SKM-1 (cell line): Measurements from ENCODE around the gene TMEM11.
"Not testable (repeated sequence)": the region's sequence is repeated elsewhere in the genome, so short reads cannot be mapped to it uniquely, and the experiment has no call there.

Source experiments
- DNase-seq: peaks from one replicate; lab custom pipeline; 2025; ENCODE audit not compliant: unreplicated experiment; lab: John Stamatoyannopoulos, UW

Gene TMEM11

DNA sequence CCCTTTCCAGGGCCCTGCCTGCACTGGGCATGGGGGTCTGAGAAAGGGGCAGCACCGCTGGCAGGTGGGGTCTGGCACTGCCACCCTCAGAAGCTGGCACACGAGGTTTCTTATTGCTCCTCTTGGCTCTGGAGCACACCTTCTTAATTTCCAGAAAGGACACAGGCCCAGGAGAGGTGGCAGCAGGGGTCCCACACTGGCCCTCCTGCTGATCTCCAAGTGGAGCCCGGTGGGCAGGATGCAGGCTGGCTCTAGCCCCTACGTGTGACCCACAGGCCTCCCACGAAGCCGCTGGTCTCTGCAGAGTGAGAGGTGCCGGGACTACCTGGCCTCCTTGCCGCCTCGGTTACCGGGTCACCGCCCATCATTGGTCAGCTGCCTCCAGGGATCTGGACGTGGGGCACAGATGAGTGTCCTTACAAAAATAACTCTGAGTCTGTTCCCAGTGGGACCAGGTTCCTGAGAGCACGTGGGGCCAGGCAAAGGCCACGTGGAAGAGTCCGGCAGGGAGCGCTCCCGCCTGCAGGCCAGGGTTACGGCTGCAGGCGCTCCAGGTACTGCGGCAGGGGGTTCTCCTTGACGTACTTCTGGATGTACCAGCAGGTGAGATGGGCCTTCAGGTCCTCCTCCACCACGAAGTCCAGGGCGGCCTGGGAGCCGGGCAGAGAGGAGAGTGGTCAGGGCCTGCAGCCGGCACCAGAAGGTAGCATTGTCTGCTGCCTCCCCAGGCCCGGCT, 29.0 kb upstream of the TMEM11 start:
- no peak for DNase-seq

DNA sequence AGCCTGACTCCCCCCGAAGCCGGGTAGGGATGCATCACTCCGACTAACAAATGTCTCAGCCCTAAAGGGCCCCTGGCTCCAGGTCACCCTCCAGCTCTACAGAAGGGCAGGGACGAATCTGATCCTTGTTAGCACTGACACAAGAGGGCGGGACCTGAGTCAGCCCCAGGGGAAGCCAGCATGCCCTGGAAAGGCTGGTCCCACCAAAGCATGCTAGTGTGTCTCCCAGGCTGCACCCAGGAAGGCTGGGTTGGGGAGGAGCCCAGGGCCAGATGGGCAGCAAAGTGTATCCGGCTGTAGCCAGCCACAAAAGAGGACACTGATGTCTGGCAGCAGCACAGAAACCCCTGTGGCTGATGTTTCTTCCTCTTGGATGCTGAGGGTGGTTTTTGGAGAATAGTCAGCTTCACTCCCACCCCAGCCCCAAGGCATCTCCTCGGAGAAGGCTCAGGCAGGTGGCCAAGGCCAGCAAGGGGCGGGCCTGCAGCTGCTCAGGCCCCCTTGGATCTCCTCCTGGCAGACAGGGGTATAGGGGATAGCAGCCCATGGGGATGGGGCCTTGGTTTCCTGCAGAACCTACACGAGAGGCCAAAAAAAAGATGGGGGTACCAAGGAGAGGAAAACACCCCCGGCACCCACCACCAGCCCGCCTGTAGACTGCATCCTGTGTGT, 28.2 kb upstream of the TMEM11 start:
- DNase-seq, result no peak

GRCh38 chr17:21241564-21241963, 27.6 kb upstream of the TMEM11 start:
- DNase-seq, result no peak

DNA sequence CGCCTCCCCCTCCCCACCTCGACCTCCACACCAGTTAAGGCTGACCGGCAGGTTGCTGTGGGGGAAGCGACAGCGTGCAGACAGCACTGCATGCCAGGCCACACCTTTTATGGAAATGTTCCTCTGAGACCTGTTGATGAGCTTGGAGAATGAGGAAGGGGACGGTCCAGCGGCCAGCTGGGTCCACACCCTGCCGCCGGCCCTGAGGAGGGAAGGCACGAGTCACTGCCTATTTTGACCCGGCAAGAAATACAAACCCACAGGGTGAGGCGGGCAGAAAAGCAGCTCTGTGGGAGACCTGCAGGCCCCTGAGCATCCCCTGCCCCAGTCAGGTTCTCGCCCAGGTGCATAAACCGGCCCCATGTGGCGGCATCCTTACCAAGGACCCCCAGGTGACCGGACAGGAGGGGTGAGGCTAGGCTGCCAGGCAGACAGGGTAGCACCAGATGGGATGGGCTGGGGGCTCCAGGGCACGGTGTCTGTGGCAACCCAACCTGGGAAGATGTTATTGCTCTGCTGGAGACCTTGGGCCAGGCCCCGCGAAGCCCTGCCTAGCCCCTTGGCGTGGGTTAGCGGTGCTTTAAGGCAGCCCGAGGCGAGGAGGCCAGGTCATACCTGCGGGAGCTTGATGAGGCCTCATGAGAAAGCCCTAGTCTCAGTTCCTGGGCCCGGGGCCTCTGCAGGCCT, 26.6 kb upstream of the TMEM11 start:
- no peak for DNase-seq

DNA sequence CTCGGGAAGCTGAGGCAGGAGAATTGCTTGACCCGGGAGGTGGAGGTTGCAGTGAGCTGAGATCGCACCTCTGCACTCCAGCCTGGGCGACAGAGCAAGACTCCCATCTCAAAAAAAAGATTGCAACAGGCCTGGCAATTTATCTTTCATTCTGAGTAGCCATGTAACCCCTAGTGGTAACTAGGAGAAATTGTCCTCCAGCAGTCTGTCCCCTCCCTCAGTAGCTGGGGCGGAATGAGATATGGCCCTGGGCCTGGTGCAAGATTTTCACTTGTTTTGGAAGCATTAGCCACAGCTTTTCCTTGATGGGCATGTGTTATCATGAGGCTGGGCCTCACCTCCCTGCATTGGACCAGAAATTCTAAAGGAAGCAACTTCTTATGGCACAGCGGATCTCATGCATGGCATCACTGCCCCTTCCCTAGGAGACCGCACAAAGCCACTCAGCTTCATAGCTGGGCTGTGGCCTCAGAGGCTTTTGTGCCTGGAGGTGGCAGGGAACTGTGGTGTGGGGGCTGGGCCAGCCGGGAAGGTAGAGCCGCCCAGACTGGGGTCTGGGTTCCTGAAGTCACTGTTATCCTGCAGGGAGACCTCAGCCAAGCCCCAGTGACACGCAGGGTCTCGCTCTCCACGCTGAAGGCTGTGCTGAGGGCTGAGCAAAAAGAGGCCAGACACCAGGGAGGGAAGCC, 25.9 kb upstream of the TMEM11 start:
- peak; percentile 58 for DNase-seq

DNA sequence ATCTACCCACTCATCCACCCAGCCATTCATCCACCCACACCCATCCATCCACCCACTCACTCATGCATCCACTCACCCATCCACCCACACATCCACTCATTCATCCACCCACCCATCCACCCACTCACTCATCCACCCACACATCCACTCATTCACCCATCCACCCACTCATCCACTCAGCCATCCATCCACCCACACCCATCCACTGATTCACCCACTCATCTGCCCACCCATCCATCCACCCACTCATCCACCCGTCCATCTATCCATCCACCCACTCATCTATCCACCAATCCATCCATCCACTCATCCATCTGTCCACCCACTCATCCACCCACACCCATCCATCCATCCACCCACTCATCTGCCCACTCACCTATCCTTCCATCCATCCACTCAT, 22.0 kb upstream of the TMEM11 start:
- no peak for DNase-seq

GRCh38 chr17:21233581-21234347, 19.8 kb upstream of the TMEM11 start:
- DNase-seq, result no peak

DNA sequence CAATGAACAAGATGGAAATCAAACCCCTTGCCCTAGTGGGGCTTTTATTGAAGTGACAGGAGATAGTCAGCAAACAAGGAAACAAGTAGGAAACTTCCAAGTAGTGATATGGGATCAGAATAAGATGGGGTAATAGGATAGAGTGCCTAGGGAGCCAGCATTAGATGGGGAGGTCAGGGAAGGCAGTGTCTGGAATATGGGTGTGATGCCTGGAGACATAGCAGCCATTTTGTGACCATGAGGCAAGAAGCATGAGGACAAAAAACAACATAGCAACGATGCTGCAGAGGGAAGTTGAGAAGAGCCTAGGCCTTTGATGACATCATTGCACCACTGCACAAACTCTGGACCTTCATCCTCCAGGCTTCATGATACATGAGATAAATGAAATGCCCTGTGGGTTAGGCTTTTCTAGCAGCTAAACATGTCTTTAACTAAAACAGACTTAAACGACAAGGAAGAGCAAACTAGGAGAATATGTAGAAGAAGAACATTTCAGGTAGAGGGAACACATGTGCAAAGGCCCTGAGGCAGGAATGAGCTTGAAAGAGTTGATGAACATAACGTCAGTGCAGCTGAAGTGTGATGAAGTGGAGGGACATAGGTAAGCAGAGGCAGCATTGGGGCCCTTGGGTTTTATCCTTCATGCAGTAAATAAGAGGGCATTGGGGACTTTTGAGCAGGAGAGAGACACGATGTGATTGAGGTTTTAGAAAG, 18.2 kb upstream of the TMEM11 start:
- no peak for DNase-seq

GRCh38 chr17:21231533-21231932, 17.6 kb upstream of the TMEM11 start:
- DNase-seq, result no peak

GRCh38 chr17:21228845-21229244, 14.9 kb upstream of the TMEM11 start:
- DNase-seq, result no peak

DNA sequence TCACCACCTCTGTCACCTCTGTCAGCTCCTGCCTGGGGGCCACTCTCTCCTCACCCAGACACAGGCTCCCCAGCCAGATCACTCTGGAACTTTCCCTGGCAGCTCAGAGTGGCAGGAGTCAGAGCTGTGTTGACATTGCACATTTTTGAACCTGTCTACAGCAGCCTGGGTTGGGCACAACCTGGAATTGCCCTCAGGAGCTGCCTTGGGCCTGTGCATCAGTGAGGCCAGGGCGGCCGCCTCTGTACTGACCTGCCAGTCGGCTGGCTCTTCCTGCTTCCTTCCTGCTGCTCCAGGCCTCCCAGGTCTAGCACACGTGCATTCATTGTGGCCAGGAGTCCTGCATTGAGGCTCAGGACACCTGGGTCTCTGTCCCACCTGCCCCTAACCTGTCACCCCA, 14.2 kb upstream of the TMEM11 start:
- no peak for DNase-seq

DNA sequence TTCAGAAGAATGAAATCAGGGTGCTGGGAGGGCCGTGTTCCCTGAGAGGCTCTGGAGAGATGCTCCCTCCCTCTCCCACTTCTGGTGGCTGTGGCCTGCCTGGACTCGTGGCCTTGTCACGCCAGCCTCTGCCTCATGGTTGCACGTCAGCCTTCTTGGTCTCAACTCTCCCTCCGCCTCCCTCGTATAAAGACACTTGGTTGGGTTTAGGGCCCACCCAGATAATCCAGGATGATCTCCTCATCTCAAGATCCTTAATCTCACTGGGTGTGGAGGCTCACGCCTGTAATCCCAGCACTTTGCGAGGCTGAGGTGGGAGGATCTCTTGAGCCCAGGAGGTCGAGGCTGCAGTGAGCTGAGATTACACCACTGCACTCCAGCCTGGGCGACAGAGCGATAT, 13.3 kb upstream of the TMEM11 start:
- DNase-seq, result not testable (repeated sequence)

GRCh38 chr17:21223086-21223485, 9.1 kb upstream of the TMEM11 start:
- no peak for DNase-seq

- DNase-seq, result no peak
Observed at GRCh38 chr17:21218831-21219380, 4.9 kb upstream of the TMEM11 start.

- no peak for DNase-seq
Observed at GRCh38 chr17:21218101-21218500, 4.1 kb upstream of the TMEM11 start.

GRCh38 chr17:21217346-21217745, 3.4 kb upstream of the TMEM11 start:
- no peak for DNase-seq

GRCh38 chr17:21215935-21216334, 2.0 kb upstream of the TMEM11 start:
- DNase-seq, result no peak

DNA sequence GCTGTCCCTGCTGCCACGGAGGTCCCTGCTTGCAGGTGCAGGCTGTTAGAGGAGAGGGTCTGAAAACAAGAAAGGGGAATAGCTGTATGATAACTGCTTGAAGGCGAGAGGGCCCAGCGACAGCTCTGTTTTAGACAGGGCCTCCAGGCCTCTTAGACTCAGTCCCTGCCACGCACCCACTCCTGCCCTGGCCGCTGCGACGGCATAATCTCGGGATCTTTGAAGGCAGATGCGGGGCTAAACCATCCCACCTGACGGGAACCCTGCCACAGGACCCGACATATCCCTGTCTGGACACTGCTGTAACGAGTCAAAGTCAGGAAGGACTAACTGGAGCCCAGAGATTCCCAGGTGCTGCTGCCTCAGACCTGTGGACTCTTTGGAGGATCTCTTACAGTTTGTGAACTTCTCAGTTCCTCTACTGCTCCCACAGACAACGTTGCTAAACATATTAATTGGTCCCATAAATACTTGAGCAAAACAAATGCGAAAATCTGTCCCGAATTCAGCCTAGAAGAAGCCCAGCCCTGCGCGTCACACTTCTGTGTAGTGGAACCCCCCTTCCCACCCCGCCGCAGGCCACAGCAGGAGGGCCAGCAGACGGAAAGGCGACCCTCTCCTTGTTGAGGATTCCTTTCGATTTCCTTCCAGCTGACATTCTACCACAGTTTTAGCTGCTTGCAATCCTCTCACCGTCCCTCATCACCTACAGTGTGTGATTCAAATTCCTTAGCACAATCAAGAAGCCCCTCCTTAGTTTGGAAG, 998 bp upstream of the TMEM11 start:
- no peak for DNase-seq

DNA sequence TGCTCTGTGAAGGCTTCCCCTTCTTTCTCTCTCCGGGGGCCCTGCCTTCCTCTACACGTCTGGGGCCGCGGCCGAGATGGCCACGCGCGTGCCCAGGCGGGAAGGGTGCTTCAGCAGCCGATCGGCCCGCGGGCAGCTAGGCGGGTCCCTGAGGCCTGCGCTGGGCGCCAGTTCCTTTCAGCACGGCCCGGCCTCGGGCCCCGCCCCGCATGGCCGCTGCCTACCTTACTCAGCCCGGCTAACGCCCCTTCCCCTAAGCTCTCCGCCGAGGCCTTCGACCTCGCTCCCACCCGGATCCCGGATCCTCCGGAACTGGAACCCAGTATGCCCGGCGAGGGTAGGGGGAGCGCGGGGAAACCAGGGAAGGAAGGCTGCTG, 335 bp downstream of the TMEM11 start:
- DNase-seq, result no peak
